HEK293T (cell line): Measurements from ENCODE around the gene BNIP3.
"Not testable (repeated sequence)": the region's sequence is repeated elsewhere in the genome, so short reads cannot be mapped to it uniquely, and the experiment has no call there.

Experiments used
- ARNT ChIP-seq: fragments of 450-650 bp; IDR thresholded peaks from 2 replicates; pipeline ENCODE4 v1.6.1; 2017; ENCODE audit warnings: mild to moderate bottlenecking
- BHLHE40 ChIP-seq: fragments of 450-650 bp; IDR thresholded peaks from 2 replicates; pipeline ENCODE4 v1.6.1; 2016; ENCODE audit warnings: mild to moderate bottlenecking, moderate library complexity, borderline replicate concordance
- ELF4 ChIP-seq: fragments of 450-650 bp; IDR thresholded peaks from 2 replicates; pipeline ENCODE4 v1.6.1; 2017; ENCODE audit warnings: antibody characterized with exemption
- FOXK2 ChIP-seq: fragments of 450-650 bp; IDR thresholded peaks from 2 replicates; pipeline ENCODE4 v1.6.1; 2016; ENCODE audit warnings: mild to moderate bottlenecking
- FOXM1 ChIP-seq: fragments of 450-650 bp; IDR thresholded peaks from 2 replicates; pipeline ENCODE4 v1.6.1; 2017; ENCODE audit warnings: mild to moderate bottlenecking, borderline replicate concordance
- NFRKB ChIP-seq: fragments of 450-650 bp; IDR thresholded peaks from 2 replicates; pipeline ENCODE4 v1.6.1; 2016; ENCODE audit warnings: mild to moderate bottlenecking, moderate library complexity
- SP1 ChIP-seq: fragments of 450-650 bp; IDR thresholded peaks from 2 replicates; pipeline ENCODE4 v1.6.1; 2017
- TARDBP ChIP-seq: fragments of 450-650 bp; IDR thresholded peaks from 2 replicates; pipeline ENCODE4 v1.6.1; 2016

DNA sequence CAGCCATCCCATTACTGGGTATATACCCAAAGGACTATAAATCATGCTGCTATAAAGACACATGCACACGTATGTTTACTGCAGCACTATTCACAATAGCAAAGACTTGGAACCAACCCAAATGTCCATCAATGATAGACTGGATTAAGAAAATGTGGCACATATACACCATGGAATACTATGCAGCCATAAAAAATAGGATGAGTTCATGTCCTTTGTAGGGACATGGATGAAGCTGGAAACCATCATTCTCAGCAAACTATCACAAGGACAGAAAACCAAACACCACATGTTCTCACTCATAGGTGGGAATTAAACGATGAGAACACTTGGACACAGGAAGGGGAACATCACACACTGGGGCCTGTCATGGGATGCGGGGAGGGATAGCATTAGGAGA, 6.1 kb upstream of the BNIP3 start:
- TF ChIP-seq FOXM1, SP1, TARDBP, FOXK2, BHLHE40, ARNT, ELF4, NFRKB: not testable (repeated sequence)
